HUES6 (cell line): ENCODE data around the gene KCNG4.
A peak's percentile ranks its signal among the peaks of the same experiment; 100 is the strongest.

Experiments
- H3K27ac ChIP-seq: 2 replicates; pipeline ENCODE4 v1.7.0; 2013; ENCODE audit warnings: low read depth, mild to moderate bottlenecking, low read length, inconsistent platforms
- H3K27me3 ChIP-seq: 2 replicates; pipeline ENCODE4 v1.6.1; 2013; ENCODE audit warnings: low read length; ENCODE audit not compliant: control insufficient read depth, insufficient read depth
- H3K36me3 ChIP-seq: 2 replicates; pipeline ENCODE4 v1.6.1; 2013; ENCODE audit warnings: low read length; ENCODE audit not compliant: control insufficient read depth, insufficient read depth
- H3K4me1 ChIP-seq: 2 replicates; pipeline ENCODE4 v1.6.1; 2013; ENCODE audit warnings: low read length; ENCODE audit not compliant: control insufficient read depth, insufficient read depth
- H3K4me3 ChIP-seq: 2 replicates; pipeline ENCODE4 v1.5.1; 2013; ENCODE audit warnings: low read depth, low read length
- H3K9ac ChIP-seq: one replicate; pipeline ENCODE4 v1.6.1; 2013; ENCODE audit warnings: mild to moderate bottlenecking, low read length
- H3K9me3 ChIP-seq: 2 replicates; pipeline ENCODE4 v1.6.1; 2013; ENCODE audit warnings: low read depth, low read length; ENCODE audit not compliant: control insufficient read depth, insufficient read depth

Gene KCNG4

GRCh38 chr16:84233748-84234147 lies 6.1 kb downstream of the KCNG4 start:
- no peak overlapping the region for H3K9ac ChIP-seq

GRCh38 chr16:84232969-84233368 lies 6.8 kb downstream of the KCNG4 start:
- no peaks in the 10 kb centered on the region for H3K9me3 ChIP-seq
- peaks cover 13% of the 10 kb centered on the region for H3K4me1 ChIP-seq
- H3K27me3 ChIP-seq: no peaks in the 10 kb centered on the region
- H3K4me3 ChIP-seq: no peak overlapping the region
- H3K27ac ChIP-seq: no peak overlapping the region
- H3K36me3 ChIP-seq: no peaks in the 10 kb centered on the region
- no peak overlapping the region for H3K9ac ChIP-seq

More at GRCh38 chr16:84233748-84234147, 6.1 kb downstream of the KCNG4 start:
- peaks cover 6% of the 10 kb centered on the region for H3K4me1 ChIP-seq
- no peaks in the 10 kb centered on the region for H3K9me3 ChIP-seq
- no peak overlapping the region for H3K4me3 ChIP-seq
- no peaks in the 10 kb centered on the region for H3K27me3 ChIP-seq
- H3K36me3 ChIP-seq: no peaks in the 10 kb centered on the region
- H3K27ac ChIP-seq: no peak overlapping the region

GRCh38 chr16:84232060-84232459 lies 7.8 kb downstream of the KCNG4 start:
- H3K4me3 ChIP-seq: no peak overlapping the region
- H3K9me3 ChIP-seq: no peaks in the 10 kb centered on the region
- H3K27me3 ChIP-seq: no peaks in the 10 kb centered on the region
- no peak overlapping the region for H3K27ac ChIP-seq
- no peaks in the 10 kb centered on the region for H3K36me3 ChIP-seq
- peaks cover 17% of the 10 kb centered on the region for H3K4me1 ChIP-seq
- no peak overlapping the region for H3K9ac ChIP-seq

DNA sequence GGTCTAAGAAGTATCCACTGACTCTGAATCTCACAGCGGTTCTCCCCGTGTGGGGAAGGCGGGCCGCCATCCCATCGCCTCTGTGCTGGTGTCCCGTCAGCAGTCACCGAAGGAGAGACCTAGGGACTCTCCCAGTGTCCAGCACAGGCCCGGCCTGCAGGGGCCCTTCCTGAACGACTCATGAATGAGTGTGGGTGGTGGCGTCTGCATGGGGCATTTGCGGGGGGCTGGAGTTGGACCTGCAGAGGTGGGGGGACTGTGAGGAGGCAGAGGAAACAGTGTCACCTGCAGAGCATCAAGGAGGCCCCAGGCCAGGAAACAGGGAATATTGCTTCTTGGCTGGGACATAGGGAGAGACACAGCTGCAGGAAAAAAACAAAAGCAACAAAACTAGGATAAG lies 10.3 kb downstream of the KCNG4 start:
- no peak overlapping the region for H3K9ac ChIP-seq
- H3K4me3 ChIP-seq: no peak overlapping the region
- H3K27ac ChIP-seq: no peak overlapping the region
- H3K9me3 ChIP-seq: no peaks in the 10 kb centered on the region
- H3K27me3 ChIP-seq: no peaks in the 10 kb centered on the region
- peaks cover 17% of the 10 kb centered on the region for H3K4me1 ChIP-seq
- no peaks in the 10 kb centered on the region for H3K36me3 ChIP-seq

- H3K9me3 ChIP-seq: no peaks in the 10 kb centered on the region
- peak overlapping the region; percentile 43 for H3K9ac ChIP-seq
- H3K27me3 ChIP-seq: no peaks in the 10 kb centered on the region
- peaks cover 17% of the 10 kb centered on the region for H3K4me1 ChIP-seq
- H3K36me3 ChIP-seq: no peaks in the 10 kb centered on the region
- H3K27ac ChIP-seq: peak overlapping the region; percentile 78; the same call in 1 of the 2 replicates
- H3K4me3 ChIP-seq: peak overlapping the region; percentile 31; the same call in 1 of the 2 replicates
Observed at GRCh38 chr16:84228256-84228838, 11.5 kb downstream of the KCNG4 start.

GRCh38 chr16:84227548-84227947 lies 12.3 kb downstream of the KCNG4 start:
- Histone ChIP-seq H3K4me1 (peaks cover 17% of the 10 kb centered on the region), H3K27ac (no peak overlapping the region; the same call in 1 of the 2 replicates), H3K36me3 (no peaks in the 10 kb centered on the region), H3K4me3 (no peak overlapping the region), H3K9ac (peak overlapping the region; percentile 41), H3K27me3 (no peaks in the 10 kb centered on the region), H3K9me3 (no peaks in the 10 kb centered on the region)

- Histone ChIP-seq H3K36me3 (no peaks in the 10 kb centered on the region), H3K4me3 (no peak overlapping the region), H3K9me3 (no peaks in the 10 kb centered on the region), H3K9ac (no peak overlapping the region), H3K27ac (no peak overlapping the region), H3K27me3 (no peaks in the 10 kb centered on the region), H3K4me1 (peaks cover 17% of the 10 kb centered on the region)
Observed at GRCh38 chr16:84226026-84226425, 13.8 kb downstream of the KCNG4 start.

DNA sequence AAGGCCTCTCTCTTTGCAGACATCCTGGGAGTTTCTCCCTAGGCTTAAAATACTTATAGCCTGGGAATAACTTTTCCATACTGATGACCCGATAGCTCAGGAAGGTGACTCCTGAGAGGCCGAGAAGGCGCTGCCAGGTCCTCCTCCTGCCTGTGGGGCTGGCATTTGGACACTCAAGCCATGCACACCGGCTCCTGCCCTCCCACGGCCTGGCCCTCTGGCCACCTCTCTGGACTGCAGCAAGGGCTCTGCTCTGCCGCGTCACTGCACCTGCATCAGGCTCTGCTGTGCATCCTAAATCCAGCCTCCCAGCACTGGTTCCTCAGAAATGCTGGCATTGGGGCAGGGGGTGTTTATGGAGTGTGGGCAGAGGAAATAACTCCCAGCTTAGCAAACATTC lies 14.2 kb downstream of the KCNG4 start:
- H3K9me3 ChIP-seq: no peaks in the 10 kb centered on the region
- no peak overlapping the region for H3K27ac ChIP-seq
- no peaks in the 10 kb centered on the region for H3K36me3 ChIP-seq
- H3K4me1 ChIP-seq: peaks cover 17% of the 10 kb centered on the region
- H3K9ac ChIP-seq: no peak overlapping the region
- no peaks in the 10 kb centered on the region for H3K27me3 ChIP-seq
- no peak overlapping the region for H3K4me3 ChIP-seq

GRCh38 chr16:84225126-84225525 lies 14.7 kb downstream of the KCNG4 start:
- Histone ChIP-seq H3K4me3 (no peak overlapping the region), H3K9me3 (no peaks in the 10 kb centered on the region), H3K27me3 (no peaks in the 10 kb centered on the region)

GRCh38 chr16:84224554-84224953 lies 15.3 kb downstream of the KCNG4 start:
- no peaks in the 10 kb centered on the region for H3K36me3 ChIP-seq
- no peak overlapping the region for H3K4me3 ChIP-seq
- peaks cover 17% of the 10 kb centered on the region for H3K4me1 ChIP-seq
- H3K9ac ChIP-seq: no peak overlapping the region
- H3K9me3 ChIP-seq: no peaks in the 10 kb centered on the region
- no peaks in the 10 kb centered on the region for H3K27me3 ChIP-seq
- no peak overlapping the region for H3K27ac ChIP-seq

More at GRCh38 chr16:84225126-84225525, 14.7 kb downstream of the KCNG4 start:
- Histone ChIP-seq H3K36me3 (no peaks in the 10 kb centered on the region), H3K9ac (no peak overlapping the region), H3K27ac (no peak overlapping the region), H3K4me1 (peaks cover 17% of the 10 kb centered on the region)

GRCh38 chr16:84223456-84223855 lies 16.4 kb downstream of the KCNG4 start:
- no peak overlapping the region for H3K4me3 ChIP-seq
- no peak overlapping the region for H3K27ac ChIP-seq
- no peaks in the 10 kb centered on the region for H3K27me3 ChIP-seq
- H3K9ac ChIP-seq: no peak overlapping the region
- no peaks in the 10 kb centered on the region for H3K9me3 ChIP-seq
- no peaks in the 10 kb centered on the region for H3K36me3 ChIP-seq
- H3K4me1 ChIP-seq: peaks cover 16% of the 10 kb centered on the region
